SK-N-MC (cell line): ENCODE data around the gene GPR35.

Experiments used
- DNase-seq: peaks from one replicate; pipeline ENCODE4 v3.0.0-alpha.2; 2011; ENCODE audit warnings: low read depth, low spot score
- H3K27ac ChIP-seq: fragments of 200-600 bp; sonication (generic); 2 replicates; pipeline ENCODE4 v1.5.1; 2016; ENCODE audit warnings: mixed run types
- H3K36me3 ChIP-seq: fragments of 200-600 bp; sonication (generic); 2 replicates; pipeline ENCODE4 v1.6.1; 2017; ENCODE audit warnings: antibody characterized with exemption, low read length, mixed read lengths; ENCODE audit not compliant: insufficient read depth
- H3K4me3 ChIP-seq: fragments of 200-600 bp; sonication (generic); 2 replicates; pipeline ENCODE4 v1.5.1; 2016
- H3K9ac ChIP-seq: fragments of 200-600 bp; sonication (generic); 2 replicates; pipeline ENCODE4 v1.8.0; 2017; ENCODE audit warnings: mixed run types, mixed read lengths; ENCODE audit not compliant: insufficient read length
- H3K9me3 ChIP-seq: fragments of 200-600 bp; sonication (generic); 2 replicates; pipeline ENCODE4 v1.6.1; 2017; ENCODE audit warnings: low read depth, mild to moderate bottlenecking, antibody characterized with exemption, low read length, moderate library complexity, mixed read lengths
- EZH2 ChIP-seq: fragments of 200-600 bp; sonication (generic); IDR thresholded peaks from one replicate; pipeline ENCODE4 v1.6.1; 2017; ENCODE audit warnings: antibody characterized with exemption
- FOXP2 ChIP-seq: optimal IDR thresholded peaks from 2 replicates; pipeline ENCODE3; 2011; ENCODE audit warnings: mild to moderate bottlenecking, moderate library complexity; ENCODE audit not compliant: insufficient read depth; ENCODE audit errors: extremely low read length, control extremely low read depth
- POLR2AphosphoS5 ChIP-seq: IDR thresholded peaks from 2 replicates; pipeline ENCODE4 v1.6.1; 2012; ENCODE audit warnings: mild to moderate bottlenecking, low read depth, low read length, borderline replicate concordance

The GPR35 gene, protein sequence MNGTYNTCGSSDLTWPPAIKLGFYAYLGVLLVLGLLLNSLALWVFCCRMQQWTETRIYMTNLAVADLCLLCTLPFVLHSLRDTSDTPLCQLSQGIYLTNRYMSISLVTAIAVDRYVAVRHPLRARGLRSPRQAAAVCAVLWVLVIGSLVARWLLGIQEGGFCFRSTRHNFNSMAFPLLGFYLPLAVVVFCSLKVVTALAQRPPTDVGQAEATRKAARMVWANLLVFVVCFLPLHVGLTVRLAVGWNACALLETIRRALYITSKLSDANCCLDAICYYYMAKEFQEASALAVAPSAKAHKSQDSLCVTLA

DNA sequence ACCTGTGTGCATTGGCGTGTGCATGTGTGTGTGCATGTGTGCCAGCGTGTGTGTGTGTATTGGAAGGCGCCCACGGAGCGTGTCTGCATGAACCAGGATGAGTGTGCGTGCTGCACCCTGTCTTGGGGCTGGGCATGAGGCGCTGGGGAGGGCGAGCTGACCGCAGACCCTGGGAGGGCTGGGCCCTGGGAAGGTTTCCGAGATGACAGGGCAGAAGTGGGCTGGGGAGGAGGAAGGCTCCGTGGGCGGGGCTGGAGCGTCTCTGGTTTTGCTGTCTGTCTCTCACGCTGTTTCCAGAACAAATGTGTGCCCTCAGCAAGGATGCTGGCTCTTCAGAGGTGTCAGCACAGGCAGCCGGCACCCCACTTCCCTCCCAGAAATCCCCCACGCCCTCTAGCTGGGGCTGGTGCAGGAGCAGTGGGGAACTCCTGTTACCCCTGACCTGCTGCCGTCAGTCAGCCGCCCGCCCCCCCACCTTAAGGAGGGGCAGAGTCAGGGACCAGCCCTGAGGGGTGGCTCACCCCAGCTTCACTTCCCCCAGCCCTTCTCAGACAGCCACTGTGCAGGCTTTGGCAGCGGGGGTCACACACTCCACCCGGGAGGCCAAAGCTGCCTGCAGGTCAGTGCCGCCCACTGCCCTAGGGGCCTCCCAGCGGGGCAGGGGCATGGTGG is at the start of gene GPR35:
TSS of gene GPR35 (plus strand) at position 531 of the 672 bp plus-strand sequence. CDS start 4,473 bp downstream, outside the sequence.
- no peak within 1 kb of the TSS for H3K9ac ChIP-seq
- H3K9me3 ChIP-seq: no peaks in the 10 kb centered on the region
- H3K27ac ChIP-seq: no peak within 1 kb of the TSS
- H3K4me3 ChIP-seq: no peak within 1 kb of the TSS
- no peak for DNase-seq
- no peak for TF ChIP-seq FOXP2
- no peak for TF ChIP-seq EZH2
- no peak for TF ChIP-seq POLR2AphosphoS5
- no peaks in the 10 kb centered on the region for H3K36me3 ChIP-seq

DNA sequence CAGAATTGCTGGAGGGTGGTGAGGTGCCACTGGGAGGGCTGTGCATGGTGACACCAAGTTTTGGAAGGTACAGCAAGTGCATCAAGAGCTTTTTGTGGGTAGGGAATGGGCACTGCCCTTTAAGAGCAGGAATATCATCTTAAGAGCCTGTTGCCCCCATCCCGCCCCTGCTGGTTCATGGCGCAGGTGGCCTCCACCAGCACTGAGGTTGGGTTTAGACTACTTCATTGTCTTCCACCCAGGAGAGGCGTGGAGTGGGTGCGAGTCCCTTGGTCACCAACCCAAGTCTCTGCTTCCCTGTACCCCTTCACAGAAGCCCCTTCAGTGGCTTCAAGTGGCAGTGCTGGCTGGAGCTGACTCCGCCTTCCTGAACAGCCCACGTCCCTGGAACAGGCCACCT is 49.2 kb upstream of the GPR35 start:
- H3K4me3 ChIP-seq: no peak overlapping the region
- TF ChIP-seq FOXP2 (no peak), EZH2 (no peak), POLR2AphosphoS5 (no peak)
- H3K36me3 ChIP-seq: peaks cover 2% of the 10 kb centered on the region; the same call in 1 of the 2 replicates
- H3K9me3 ChIP-seq: no peaks in the 10 kb centered on the region
- H3K9ac ChIP-seq: no peak overlapping the region
- no peak for DNase-seq
- no peak overlapping the region for H3K27ac ChIP-seq

DNA sequence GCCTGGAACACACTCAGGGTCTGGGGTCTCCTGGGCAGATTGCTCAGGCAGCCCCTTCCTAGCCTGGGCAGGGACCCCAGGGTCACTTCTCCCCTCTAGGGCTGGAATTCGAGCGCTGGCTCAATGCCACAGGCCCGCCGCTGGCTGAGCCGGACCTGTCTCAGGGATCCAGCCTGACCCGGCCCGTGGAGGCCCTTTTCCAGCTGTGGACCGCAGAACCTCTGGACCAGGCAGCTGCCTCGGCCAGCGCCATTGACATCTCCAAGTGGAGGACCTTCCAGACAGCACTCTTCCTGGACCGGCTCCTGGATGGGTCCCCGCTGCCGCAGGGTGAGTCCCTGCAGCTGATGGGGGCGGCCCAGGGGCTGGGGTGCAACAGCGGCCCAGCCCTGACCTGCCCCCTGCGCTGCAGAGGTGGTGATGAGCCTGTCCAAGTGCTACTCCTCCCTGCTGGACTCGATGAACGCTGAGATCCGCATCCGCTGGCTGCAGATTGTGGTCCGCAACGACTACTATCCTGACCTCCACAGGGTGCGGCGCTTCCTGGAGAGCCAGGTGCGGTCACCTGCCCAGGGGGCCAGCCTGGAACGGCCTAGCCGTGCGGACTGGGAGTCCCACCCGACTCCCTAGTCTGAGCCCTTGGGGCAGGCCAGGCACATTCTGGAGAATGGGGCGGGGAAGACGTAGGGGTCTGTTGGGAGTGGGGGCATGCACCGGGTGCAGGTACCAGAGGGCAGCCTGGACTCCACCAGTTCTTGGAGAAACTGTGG is 48.7 kb upstream of the GPR35 start:
- no peak overlapping the region for H3K4me3 ChIP-seq
- H3K27ac ChIP-seq: no peak overlapping the region
- no peak overlapping the region for H3K9ac ChIP-seq
- no peaks in the 10 kb centered on the region for H3K9me3 ChIP-seq
- H3K36me3 ChIP-seq: peaks cover 5% of the 10 kb centered on the region; the same call in 1 of the 2 replicates
- DNase-seq: no peak
- TF ChIP-seq FOXP2 (no peak), POLR2AphosphoS5 (no peak), EZH2 (no peak)

DNA sequence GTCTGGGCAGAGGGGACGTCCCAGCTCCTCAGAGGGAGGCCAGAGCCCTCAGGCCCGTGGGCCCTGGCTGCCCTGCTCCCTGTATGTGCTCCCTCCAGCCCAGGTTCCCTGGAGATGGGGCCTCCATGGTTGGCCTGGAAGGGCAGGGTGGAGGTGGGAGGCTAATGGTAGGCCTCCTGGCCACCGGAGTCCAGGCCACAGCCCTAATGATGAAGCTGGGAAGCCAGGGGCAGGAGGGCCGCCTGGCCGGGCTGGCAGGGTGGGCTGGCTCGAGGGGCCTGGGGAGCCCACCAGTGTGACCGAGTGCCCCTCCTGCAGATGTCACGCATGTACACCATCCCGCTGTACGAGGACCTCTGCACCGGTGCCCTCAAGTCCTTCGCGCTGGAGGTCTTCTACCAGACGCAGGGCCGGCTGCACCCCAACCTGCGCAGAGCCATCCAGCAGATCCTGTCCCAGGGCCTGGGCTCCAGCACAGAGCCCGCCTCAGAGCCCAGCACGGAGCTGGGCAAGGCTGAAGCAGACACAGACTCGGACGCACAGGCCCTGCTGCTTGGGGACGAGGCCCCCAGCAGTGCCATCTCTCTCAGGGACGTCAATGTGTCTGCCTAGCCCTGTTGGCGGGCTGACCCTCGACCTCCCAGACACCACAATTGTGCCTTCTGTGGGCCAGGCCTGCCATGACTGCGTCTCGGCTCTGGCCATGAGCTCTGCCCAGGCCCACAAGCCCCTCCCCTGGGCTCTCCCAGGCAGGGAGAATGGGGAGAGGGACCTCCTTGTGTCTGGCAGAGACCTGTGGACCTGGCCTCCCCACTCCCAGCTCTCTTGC is 47.8 kb upstream of the GPR35 start:
- Histone ChIP-seq H3K36me3 (peaks cover 5% of the 10 kb centered on the region; the same call in 1 of the 2 replicates), H3K9ac (no peak overlapping the region), H3K4me3 (no peak overlapping the region), H3K9me3 (no peaks in the 10 kb centered on the region), H3K27ac (no peak overlapping the region)
- TF ChIP-seq POLR2AphosphoS5 (no peak), FOXP2 (no peak), EZH2 (no peak)
- DNase-seq: no peak

DNA sequence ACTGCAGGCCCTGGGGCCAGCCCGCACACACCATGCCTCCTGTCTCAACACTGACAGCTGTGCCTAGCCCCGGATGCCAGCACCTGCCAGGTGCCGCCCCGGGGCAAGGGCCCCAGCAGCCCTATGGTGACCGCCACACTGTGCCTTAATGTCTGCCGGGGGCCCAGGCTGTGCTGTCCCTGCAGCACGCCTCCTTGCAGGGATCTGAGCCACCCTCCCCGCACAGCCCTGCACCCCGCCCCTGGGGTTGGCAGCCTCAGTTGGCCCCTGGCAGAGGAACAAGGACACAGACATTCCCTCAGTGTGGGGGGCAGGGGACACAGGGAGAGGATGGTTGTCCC is 47.2 kb upstream of the GPR35 start:
- DNase-seq: no peak
- Histone ChIP-seq H3K4me3 (no peak overlapping the region), H3K9ac (no peak overlapping the region), H3K36me3 (peaks cover 5% of the 10 kb centered on the region; the same call in 1 of the 2 replicates), H3K27ac (no peak overlapping the region), H3K9me3 (no peaks in the 10 kb centered on the region)
- TF ChIP-seq FOXP2 (no peak), EZH2 (no peak), POLR2AphosphoS5 (no peak)

DNA sequence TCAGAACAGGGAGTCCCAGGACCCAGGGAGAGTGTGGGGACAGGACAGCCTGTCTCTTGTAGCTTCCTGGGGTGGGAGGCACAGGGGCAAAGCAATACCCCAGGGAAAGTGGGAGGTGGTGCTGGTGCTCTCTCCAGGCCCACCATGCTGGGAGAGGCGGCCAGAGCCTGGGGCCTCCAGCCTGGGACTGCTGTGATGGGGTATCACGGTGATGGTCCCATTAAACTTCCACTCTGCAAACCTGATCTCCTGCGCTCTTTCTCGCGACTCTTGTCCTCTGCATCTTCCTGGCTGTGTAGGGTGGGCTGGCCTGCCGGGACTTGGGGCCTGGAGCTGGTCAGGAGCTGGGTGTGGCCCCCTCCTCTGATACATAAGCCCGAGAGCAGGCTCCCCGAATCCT is 46.8 kb upstream of the GPR35 start:
- Histone ChIP-seq H3K9ac (no peak overlapping the region), H3K4me3 (no peak overlapping the region), H3K27ac (no peak overlapping the region), H3K9me3 (no peaks in the 10 kb centered on the region), H3K36me3 (peaks cover 5% of the 10 kb centered on the region; the same call in 1 of the 2 replicates)
- no peak for TF ChIP-seq FOXP2
- no peak for TF ChIP-seq EZH2
- TF ChIP-seq POLR2AphosphoS5: no peak
- no peak for DNase-seq

DNA sequence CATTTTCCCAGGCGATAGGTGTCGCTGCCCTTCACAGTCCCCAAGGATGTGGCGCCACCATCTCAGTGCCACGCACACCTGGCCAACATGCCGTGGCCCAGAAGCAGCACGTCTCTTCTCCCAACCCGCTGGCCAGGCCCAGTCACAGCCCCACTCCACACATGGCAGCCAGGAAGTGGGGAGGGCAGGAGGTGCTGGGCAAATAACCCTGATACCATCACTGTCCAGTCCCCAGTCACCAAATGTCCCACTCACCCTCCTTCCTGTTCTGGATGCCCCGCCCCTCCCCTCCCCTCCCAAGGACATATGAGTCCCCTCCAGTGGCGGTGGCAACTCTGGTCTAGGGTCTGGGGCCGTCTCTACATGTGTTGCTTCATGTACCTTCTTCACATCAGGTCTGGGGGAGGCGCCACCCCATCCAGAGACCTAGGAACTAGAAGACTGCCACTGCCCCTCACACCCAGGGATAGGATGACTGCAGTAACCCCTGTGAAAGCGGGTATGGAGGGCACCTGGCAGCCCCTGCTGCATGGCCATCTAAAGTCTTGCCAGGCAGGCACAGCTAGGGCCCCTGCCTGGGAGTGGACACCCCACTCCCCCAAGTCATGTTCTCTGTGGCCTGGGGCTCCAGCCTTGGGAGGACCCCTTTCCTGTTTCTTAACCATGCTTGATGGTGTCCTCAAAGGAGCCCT is 46.1 kb upstream of the GPR35 start:
- no peak for DNase-seq
- H3K9me3 ChIP-seq: no peaks in the 10 kb centered on the region
- no peak overlapping the region for H3K4me3 ChIP-seq
- no peak overlapping the region for H3K9ac ChIP-seq
- TF ChIP-seq POLR2AphosphoS5 (no peak), FOXP2 (no peak), EZH2 (no peak)
- H3K27ac ChIP-seq: no peak overlapping the region
- peaks cover 5% of the 10 kb centered on the region; the same call in 1 of the 2 replicates for H3K36me3 ChIP-seq
